Body of pancreas (tissue), 4 donors: Measurements from ENCODE around the gene VEZT.

ENCODE experiments used
- POLR2A ChIP-seq, 3 donors: fragments of 450-650 bp; IDR thresholded peaks; one replicate each; pipeline ENCODE4 v1.6.1; 2016; ENCODE audit warnings: antibody characterized with exemption in 3 of 3, mild to moderate bottlenecking in 2 of 3
- TF ChIP-seq, protein P1 (sequence below), 7 experiments: fragments of 450-650 bp in 4 of 7; fragments of 200-600 bp in 3 of 7; sonication (generic) in 3 of 7; IDR thresholded peaks; one replicate each; pipeline ENCODE4 v1.5.1; 2016 to 2019; ENCODE audit warnings: antibody characterized with exemption in 7 of 7

DNA sequence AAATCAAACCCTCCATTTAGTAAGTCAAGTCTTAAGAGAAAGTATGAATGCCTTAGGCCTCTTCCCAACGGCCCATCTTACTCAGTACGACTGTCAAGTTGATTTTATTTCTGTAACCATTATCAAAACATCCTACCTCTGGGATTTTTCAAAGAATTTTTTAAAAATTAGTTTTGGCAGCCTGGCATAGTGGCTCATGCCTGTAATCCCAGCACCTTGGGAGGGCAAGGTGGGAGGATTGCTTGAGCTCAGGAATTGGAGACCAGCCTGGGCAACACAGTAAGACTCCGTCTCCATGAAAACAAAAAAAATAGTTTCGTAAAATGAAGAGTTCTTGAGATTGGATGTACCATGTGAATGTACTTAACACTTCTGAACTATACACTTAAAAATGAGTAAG, 4.5 kb upstream of the VEZT start:
- TF ChIP-seq, protein P1, sequence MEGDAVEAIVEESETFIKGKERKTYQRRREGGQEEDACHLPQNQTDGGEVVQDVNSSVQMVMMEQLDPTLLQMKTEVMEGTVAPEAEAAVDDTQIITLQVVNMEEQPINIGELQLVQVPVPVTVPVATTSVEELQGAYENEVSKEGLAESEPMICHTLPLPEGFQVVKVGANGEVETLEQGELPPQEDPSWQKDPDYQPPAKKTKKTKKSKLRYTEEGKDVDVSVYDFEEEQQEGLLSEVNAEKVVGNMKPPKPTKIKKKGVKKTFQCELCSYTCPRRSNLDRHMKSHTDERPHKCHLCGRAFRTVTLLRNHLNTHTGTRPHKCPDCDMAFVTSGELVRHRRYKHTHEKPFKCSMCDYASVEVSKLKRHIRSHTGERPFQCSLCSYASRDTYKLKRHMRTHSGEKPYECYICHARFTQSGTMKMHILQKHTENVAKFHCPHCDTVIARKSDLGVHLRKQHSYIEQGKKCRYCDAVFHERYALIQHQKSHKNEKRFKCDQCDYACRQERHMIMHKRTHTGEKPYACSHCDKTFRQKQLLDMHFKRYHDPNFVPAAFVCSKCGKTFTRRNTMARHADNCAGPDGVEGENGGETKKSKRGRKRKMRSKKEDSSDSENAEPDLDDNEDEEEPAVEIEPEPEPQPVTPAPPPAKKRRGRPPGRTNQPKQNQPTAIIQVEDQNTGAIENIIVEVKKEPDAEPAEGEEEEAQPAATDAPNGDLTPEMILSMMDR (IDR thresholded peaks at IDR 0.05), result no peak
- no peak for TF ChIP-seq POLR2A (IDR thresholded peaks at IDR 0.05)
